DMS53 (cell line): ENCODE measurements around the gene PNPLA1.
A peak's percentile ranks its signal among the peaks of the same experiment; 100 is the strongest.

Experiments
- DNase-seq: peaks from one replicate; lab custom pipeline; 2025; lab: John Stamatoyannopoulos, UW

PNPLA1 gene

GRCh38 chr6:36285187-36285671, 15.4 kb downstream of the PNPLA1 start:
- DNase-seq = no peak

GRCh38 chr6:36285797-36286196, 15.9 kb downstream of the PNPLA1 start:
- DNase-seq = no peak

GRCh38 chr6:36286858-36287257, 17.0 kb downstream of the PNPLA1 start:
- no peak for DNase-seq

GRCh38 chr6:36289281-36289878, 19.5 kb downstream of the PNPLA1 start:
- DNase-seq = peak; percentile 67

DNA sequence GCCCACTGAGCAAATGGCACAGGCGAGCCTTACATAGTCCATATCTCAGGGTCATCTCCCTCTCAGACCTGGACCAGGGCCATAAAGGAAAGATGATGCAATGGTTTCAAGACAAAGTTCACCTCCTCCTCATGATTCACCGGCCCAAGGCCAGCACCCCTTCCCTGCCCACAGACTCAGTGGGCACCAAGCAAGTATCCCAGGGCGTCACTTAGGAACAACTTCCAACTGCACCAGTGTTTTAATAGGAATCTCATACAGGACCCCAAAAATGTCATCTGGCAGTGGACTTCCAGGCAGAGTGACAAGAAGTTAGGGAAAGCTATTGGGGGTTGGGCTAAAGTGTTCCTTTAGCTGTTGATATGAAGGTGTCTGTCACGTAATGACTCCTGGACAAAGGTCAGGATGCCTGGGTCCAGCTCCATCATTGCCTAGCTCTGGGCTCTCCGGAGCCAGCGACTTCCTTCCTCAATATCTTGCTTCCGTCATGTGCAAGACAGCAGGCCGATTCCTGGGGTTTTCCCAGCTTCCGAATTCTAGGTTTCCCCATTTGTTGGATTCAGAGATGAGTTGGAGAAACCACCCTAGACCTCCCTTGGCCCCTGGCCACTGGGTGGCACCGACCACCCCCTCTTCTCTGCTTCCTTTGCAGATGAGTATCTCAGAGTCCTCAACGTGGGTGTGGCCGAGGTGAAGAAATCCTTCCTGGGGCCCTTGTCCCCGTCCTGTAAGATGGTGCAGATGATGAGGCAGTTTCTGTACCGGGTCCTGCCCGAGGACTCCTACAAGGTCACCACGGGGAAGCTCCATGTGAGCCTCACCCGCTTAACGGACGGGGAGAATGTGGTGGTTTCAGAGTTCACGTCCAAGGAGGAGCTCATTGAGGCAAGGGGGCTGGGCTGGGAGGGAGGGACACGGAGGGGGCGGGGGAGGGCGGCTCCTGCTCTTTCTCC, 21.1 kb downstream of the PNPLA1 start:
- no peak for DNase-seq

DNA sequence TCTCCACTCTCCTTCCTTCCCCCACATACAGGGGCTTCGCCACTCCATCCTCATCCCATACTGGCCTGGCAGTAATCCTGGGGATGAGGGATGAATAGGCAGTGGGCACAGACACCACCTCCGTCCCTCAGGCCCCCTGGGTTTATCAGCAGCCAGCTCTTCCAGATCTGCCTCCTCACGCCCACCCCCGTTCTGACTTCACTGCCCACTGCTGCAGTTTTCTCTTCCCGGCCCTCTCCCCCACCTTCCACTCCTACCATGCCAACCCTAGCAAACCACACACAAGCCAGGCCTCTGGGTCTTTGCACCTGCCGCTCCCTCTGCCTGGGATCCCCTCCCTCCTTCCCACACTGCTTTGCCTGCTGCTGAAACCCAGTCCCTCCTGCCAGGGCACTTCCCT, 22.3 kb downstream of the PNPLA1 start:
- DNase-seq = no peak

GRCh38 chr6:36296240-36296639, 26.4 kb downstream of the PNPLA1 start:
- DNase-seq = no peak

GRCh38 chr6:36297051-36297450, 27.2 kb downstream of the PNPLA1 start:
- no peak for DNase-seq

DNA sequence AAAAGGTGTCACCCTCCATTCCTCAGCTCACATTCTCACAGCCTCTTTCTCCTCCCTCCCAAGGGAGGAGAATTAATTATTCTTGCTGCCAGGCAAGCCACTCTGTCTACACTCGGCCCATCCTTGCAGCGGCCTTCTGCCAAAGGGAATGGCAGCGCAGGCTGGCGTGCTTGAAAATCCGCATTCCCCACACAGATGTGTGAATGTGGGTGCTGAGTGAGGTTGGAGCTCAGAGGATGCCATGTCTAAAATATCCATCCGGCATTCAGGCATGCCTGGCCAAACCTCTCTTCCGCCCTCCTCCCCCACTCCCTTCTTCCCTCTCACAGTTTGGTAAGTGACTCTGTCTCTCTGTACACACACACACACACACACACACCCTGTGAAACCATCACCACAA, 27.7 kb downstream of the PNPLA1 start:
- DNase-seq = no peak

DNA sequence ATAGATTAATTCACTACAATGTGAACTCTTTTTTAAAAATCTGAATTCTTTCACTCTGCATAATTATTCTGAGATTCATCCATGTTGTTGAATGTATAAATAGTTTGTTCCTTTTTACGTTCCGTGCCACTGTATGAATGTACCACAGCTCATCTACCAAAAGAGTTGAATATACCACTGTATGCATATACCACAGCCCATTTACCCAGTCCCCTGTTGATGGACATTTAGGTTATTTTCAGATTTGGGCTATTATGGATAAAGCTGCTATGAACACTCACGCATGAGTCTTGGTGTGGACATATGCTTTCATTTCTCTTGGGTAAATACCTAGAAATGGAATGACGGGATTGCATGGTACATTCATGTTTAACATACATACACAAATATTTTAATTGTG, 28.2 kb downstream of the PNPLA1 start:
- DNase-seq = no peak

GRCh38 chr6:36301085-36301658, 31.3 kb downstream of the PNPLA1 start:
- no peak for DNase-seq

DNA sequence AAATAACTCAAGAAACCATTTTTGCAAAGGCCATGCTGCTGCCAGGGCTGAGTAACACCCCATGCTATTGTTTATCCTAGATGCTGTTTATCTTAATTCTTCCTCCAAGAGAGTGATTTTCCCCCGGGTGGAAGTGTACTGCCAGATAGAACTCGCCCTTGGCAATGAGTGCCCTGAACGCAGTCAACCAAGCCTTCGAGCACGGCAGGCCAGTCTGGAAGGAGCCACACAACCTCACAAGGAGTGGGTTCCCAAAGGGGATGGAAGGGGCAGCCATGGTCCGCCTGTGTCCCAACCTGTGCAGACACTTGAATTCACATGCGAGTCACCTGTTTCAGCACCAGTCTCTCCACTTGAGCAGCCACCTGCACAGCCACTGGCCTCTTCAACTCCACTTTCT, 31.9 kb downstream of the PNPLA1 start:
- no peak for DNase-seq

DNA sequence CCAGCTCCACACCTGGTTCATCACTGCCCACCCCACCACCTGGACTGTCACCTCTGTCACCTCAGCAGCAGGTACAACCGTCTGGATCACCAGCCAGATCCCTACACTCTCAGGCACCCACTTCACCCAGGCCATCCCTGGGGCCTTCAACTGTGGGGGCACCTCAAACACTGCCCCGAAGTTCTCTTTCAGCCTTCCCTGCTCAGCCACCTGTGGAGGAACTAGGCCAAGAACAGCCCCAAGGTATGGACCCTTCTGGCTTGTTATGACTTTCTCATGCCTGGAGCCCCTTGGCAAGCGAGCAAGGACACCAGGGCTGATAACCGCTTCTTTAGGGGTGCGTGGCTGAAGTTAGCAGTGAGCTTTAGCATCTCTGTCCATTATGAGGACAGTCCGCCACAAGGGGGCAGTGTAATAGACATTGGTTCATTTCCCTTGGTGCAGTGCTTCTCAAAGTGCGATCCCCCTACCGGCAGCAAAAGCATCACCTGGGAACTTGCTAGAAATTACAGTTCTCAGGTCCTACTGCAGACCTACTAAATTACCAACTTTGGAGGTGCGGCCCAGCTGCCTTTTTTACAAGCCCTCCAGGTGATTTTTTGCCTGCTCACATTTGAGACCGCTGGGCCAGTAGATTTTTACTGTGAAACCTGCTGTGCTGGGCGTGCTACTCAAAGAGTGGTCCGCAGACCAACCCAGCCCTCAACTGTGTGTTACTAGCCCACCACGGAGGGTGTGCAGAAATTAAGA, 32.5 kb downstream of the PNPLA1 start:
- peak; percentile 90 for DNase-seq

GRCh38 chr6:36305885-36306284, 36.0 kb downstream of the PNPLA1 start:
- DNase-seq = no peak

DNA sequence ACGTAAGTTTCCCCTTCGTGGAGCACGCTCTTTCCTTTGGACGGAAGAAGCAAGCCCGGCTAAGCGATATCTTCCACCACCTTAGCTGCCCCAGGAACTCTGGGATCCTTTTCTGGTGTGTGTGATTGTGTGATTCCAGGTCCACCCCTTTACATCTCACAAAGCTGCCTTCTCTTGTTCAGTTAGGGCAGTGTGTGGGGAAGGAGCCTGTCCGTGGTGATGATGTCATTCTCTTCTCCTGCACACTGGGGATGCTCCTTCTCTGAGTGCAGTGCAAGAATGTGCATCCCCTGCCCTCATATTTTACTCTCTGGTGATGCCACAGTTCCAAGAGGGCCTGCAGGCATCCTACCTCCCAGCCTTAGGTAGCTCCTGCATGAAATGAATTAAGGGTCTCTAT, 36.5 kb downstream of the PNPLA1 start:
- no peak for DNase-seq

- no peak for DNase-seq
Observed at GRCh38 chr6:36308514-36308913, 38.7 kb downstream of the PNPLA1 start.

- no peak for DNase-seq
Observed at GRCh38 chr6:36309203-36309602, 39.3 kb downstream of the PNPLA1 start.

DNA sequence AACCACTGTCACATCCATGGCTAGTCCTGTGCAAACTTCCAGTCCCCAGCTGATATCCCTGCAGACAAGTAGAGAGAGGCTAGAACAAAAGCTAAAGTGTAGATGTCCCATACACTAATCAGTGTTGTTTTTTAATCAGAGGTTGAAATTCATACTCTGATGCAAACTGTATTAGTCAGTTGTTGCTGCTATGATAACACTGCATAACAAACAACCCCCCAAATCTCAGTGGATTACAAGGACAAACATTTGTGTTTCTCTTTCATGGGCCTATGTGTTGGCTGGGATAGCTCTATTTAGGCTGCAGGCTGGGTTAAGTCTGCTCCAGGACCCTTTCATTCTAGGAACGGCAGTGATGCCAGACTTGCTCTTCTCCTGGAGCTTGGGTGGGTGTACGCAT, 40.0 kb downstream of the PNPLA1 start:
- no peak for DNase-seq

DNA sequence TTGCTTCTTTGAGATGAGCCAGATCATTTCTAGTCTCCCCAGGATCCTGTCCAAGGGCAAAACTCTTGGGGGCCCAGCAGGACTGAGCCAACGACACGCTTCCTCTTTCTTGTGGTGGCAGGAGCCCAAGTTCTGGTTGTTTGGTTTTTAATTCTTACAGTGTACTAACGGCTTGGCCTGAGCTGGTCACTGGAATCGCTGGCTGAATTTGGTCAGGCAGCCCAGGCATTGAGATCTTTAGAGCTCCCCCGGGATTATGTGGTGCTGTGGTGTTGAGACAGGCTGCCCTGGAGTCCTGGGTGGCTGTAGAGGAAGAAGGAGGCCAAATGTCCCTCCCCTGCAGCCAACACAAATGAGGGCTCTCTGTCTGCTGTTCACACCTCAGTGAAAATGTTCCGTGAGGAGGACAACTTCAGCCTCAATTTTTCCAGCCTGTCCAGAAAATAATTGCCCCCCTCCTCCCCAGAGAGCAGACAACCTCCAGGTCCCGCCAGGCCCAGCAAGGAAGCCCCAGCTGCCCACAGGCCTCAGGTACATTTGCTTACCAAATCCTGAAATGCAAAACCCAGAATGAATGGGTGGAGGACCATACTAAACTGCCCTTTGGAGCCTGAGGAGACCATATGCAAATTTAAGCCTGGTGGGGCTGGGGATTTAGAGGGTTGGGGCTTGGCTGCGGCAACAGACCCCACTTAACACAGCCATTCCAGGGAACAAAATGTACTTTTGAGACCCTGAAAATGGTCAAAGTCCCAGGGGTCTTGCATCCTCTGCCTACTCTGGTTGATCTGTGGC, 43.2 kb downstream of the PNPLA1 start:
- no peak for DNase-seq

- no peak for DNase-seq
Observed at GRCh38 chr6:36313649-36313936, 43.7 kb downstream of the PNPLA1 start.

GRCh38 chr6:36314221-36315014, 44.6 kb downstream of the PNPLA1 start:
- peak; percentile 50 for DNase-seq
